Neural progenitor cell (in vitro differentiated cells): ENCODE results near the gene RIPK4. TPM values are rescaled to one million over a fixed set of nuclear protein-coding genes. Genes with fewer than 3 reads are reported as not detected.

ENCODE experiments used
- DNase-seq: peaks from one replicate; pipeline ENCODE4 v3.0.0-alpha.2; 2016; ENCODE audit warnings: low spot score
- H2AFZ ChIP-seq: fragments of 200-600 bp; sonication (generic); replicated peaks from 2 replicates; pipeline ENCODE4 v1.6.1; 2016; ENCODE audit warnings: antibody characterized with exemption
- H3F3A ChIP-seq: fragments of 200-600 bp; sonication (generic); 2 replicates; pipeline ENCODE4 v1.6.1; 2016; ENCODE audit warnings: antibody characterized with exemption, low read depth
- H3K27ac ChIP-seq: fragments of 200-600 bp; sonication (generic); 2 replicates; pipeline ENCODE4 v1.5.1; 2016; ENCODE audit warnings: mild to moderate bottlenecking
- H3K27me3 ChIP-seq: fragments of 200-600 bp; sonication (generic); 2 replicates; pipeline ENCODE4 v1.6.1; 2016; ENCODE audit warnings: mild to moderate bottlenecking, moderate library complexity
- H3K36me3 ChIP-seq: fragments of 200-600 bp; sonication (generic); 2 replicates; pipeline ENCODE4 v1.5.1; 2016
- H3K4me1 ChIP-seq: fragments of 200-600 bp; sonication (generic); 2 replicates; pipeline ENCODE4 v1.6.1; 2016; ENCODE audit warnings: mixed run types
- H3K4me2 ChIP-seq: fragments of 200-600 bp; sonication (generic); 2 replicates; pipeline ENCODE4 v1.6.1; 2016
- H3K4me3 ChIP-seq: fragments of 200-600 bp; sonication (generic); 2 replicates; pipeline ENCODE4 v1.5.1; 2016
- H3K79me2 ChIP-seq: fragments of 200-600 bp; sonication (generic); 2 replicates; pipeline ENCODE4 v1.6.1; 2016; ENCODE audit warnings: low read depth
- H3K9ac ChIP-seq: fragments of 200-600 bp; sonication (generic); 2 replicates; pipeline ENCODE4 v1.6.1; 2016
- H3K9me3 ChIP-seq: fragments of 200-600 bp; sonication (generic); 2 replicates; pipeline ENCODE4 v1.5.1; 2016; ENCODE audit warnings: low read depth
- H4K20me1 ChIP-seq: fragments of 200-600 bp; sonication (generic); 2 replicates; pipeline ENCODE4 v1.6.1; 2016; ENCODE audit warnings: low read depth
- H3K27ac Mint-ChIP-seq: 3 replicates; pipeline ENCODE4 v1.8.0; 2021; ENCODE audit warnings: mixed read lengths
- H3K27me3 Mint-ChIP-seq: 2 replicates; pipeline ENCODE4 v1.8.0; 2022; ENCODE audit warnings: low read depth, mild to moderate bottlenecking, inconsistent platforms, moderate library complexity, mixed read lengths; ENCODE audit not compliant: insufficient read depth
- H3K36me3 Mint-ChIP-seq: 3 replicates; pipeline ENCODE4 v1.8.0; 2021; ENCODE audit warnings: mixed read lengths
- H3K4me1 Mint-ChIP-seq: 3 replicates; pipeline ENCODE4 v1.8.0; 2021; ENCODE audit warnings: mixed read lengths
- H3K4me3 Mint-ChIP-seq: 3 replicates; pipeline ENCODE4 v1.8.0; 2021; ENCODE audit warnings: mild to moderate bottlenecking, moderate library complexity, mixed read lengths
- H3K9me3 Mint-ChIP-seq: 3 replicates; pipeline ENCODE4 v1.8.0; 2020; ENCODE audit warnings: mixed read lengths
- EZH2 ChIP-seq: fragments of 200-600 bp; sonication (generic); IDR thresholded peaks from 2 replicates; pipeline ENCODE4 v1.6.1; 2017; ENCODE audit warnings: antibody characterized with exemption, mild to moderate bottlenecking, moderate library complexity
- EZH2phosphoT487 ChIP-seq: fragments of 200-600 bp; sonication (generic); IDR thresholded peaks from 2 replicates; pipeline ENCODE4 v1.6.1; 2017; ENCODE audit warnings: antibody characterized with exemption
- total RNA-seq: library from RNA; depleted of rRNA; stranded (reverse); fragments of >200 nt; gene quantifications from 2 replicates; pipeline ENCODE4 v1.2.3, GENCODE V29; 2015; ENCODE audit warnings: low replicate concordance
- TF ChIP-seq, protein P1 (sequence below): fragments of 200-600 bp; sonication (generic); IDR thresholded peaks from 2 replicates; pipeline ENCODE4 v1.5.1; 2017; ENCODE audit warnings: antibody characterized with exemption, mild to moderate bottlenecking

Gene RIPK4
- total RNA-seq, 1 donor from 2014 or later: 1.3 TPM

DNA sequence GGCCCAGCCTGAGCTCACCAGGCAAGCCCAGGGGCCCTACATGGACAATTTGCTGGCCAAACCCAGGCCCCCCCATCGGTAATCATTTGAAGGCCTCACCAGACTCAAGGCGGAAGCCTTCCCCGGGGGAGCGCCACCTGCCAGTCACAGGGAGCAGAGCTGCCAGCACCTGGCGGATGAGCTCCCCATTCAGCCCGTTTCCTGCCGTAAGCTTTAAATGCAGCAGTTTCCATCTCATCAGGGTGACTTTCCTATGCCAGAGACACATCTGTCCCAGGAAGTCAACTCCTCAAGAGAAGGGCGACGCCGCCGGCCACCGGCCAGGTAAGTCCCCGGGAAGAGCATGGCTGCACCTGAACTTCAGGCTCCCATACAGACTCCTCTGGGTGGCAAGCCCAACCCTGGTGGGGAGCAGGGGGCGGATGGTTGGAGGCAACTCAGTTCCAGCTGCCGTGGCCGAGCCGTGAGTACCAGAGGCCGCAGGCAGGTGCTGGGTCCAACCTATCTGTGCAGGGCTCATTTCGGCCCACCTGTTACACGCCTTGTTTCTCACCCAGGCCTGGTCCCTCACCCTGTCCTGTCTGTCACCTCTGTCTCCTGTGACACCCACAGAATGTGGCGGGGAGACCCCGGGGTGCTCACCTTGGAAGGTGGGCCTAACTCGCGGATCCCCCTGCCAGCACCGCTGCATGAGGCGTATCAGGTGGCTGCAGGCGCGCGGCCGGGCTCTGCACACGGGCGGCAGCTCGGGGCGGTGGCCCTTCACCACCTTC, 20.7 kb downstream of the RIPK4 start:
- no peaks in the 10 kb centered on the region for H3K79me2 ChIP-seq
- H3K27me3 Mint-ChIP-seq: peaks cover 19% of the 10 kb centered on the region
- H3K9ac ChIP-seq: no peak overlapping the region
- H3K27ac ChIP-seq: no peak overlapping the region
- H3K9me3 Mint-ChIP-seq: no peaks in the 10 kb centered on the region
- H3K27me3 ChIP-seq: no peaks in the 10 kb centered on the region
- no peak overlapping the region for H3K27ac Mint-ChIP-seq
- H3K4me1 ChIP-seq: peaks cover 26% of the 10 kb centered on the region
- H2AFZ ChIP-seq: no peak overlapping the region
- DNase-seq: peak; percentile 47
- no peak overlapping the region for H3K4me2 ChIP-seq
- TF ChIP-seq EZH2: no peak
- TF ChIP-seq, protein P1, sequence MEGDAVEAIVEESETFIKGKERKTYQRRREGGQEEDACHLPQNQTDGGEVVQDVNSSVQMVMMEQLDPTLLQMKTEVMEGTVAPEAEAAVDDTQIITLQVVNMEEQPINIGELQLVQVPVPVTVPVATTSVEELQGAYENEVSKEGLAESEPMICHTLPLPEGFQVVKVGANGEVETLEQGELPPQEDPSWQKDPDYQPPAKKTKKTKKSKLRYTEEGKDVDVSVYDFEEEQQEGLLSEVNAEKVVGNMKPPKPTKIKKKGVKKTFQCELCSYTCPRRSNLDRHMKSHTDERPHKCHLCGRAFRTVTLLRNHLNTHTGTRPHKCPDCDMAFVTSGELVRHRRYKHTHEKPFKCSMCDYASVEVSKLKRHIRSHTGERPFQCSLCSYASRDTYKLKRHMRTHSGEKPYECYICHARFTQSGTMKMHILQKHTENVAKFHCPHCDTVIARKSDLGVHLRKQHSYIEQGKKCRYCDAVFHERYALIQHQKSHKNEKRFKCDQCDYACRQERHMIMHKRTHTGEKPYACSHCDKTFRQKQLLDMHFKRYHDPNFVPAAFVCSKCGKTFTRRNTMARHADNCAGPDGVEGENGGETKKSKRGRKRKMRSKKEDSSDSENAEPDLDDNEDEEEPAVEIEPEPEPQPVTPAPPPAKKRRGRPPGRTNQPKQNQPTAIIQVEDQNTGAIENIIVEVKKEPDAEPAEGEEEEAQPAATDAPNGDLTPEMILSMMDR: peak; percentile 27
- H4K20me1 ChIP-seq: peaks cover 17% of the 10 kb centered on the region
- H3K4me3 ChIP-seq: no peak overlapping the region
- peaks cover 47% of the 10 kb centered on the region for H3K4me1 Mint-ChIP-seq
- H3K9me3 ChIP-seq: no peaks in the 10 kb centered on the region
- no peak overlapping the region for H3K4me3 Mint-ChIP-seq
- H3K36me3 ChIP-seq: no peaks in the 10 kb centered on the region
- peaks cover 12% of the 10 kb centered on the region for H3F3A ChIP-seq
- H3K36me3 Mint-ChIP-seq: no peaks in the 10 kb centered on the region

DNA sequence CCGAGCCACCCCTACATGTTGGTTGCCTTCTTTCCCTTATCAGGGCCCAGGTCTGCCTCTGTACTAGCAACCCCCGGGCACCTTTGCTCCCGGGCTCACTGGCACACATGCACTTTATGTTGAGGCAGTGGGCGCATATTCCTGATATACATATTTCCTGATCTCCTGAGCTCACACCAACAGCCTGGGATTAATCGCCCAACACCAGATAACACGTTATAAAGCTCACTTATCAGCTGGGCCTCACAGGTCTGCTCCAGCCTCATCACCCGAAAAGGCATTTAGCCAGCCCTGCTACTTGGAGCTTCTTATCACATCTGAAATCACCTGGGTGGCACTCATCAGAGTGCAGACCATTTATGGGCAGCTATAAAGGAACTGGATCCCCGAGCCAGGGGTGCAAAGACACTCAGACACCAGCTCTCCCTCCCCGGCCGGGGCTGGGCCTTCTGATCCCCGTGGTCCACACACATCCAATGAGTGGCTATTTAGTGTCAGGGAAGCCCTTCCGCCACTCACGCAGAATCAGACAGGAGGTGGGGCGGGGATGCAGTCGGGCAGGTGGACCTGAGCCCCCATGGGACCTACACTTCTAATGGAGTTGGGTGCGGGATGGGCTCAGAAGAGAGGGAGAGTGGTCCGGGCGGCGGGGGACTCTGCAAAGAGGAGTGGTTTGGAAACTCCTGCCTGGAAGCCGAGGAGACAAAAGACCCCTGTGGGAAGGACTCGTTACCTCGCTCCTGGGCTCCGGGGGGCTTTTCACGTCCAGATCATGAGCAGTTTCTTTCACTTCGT, 21.6 kb downstream of the RIPK4 start:
- H3F3A ChIP-seq: peaks cover 8% of the 10 kb centered on the region
- H3K9ac ChIP-seq: no peak overlapping the region
- H3K4me2 ChIP-seq: no peak overlapping the region
- peaks cover 17% of the 10 kb centered on the region for H3K4me1 ChIP-seq
- H3K4me3 Mint-ChIP-seq: no peak overlapping the region
- H3K4me3 ChIP-seq: no peak overlapping the region
- no peaks in the 10 kb centered on the region for H3K9me3 ChIP-seq
- no peaks in the 10 kb centered on the region for H3K36me3 ChIP-seq
- TF ChIP-seq EZH2phosphoT487: no peak
- TF ChIP-seq, protein P1: no peak
- no peak for TF ChIP-seq EZH2
- H3K27me3 Mint-ChIP-seq: peaks cover 17% of the 10 kb centered on the region
- H3K36me3 Mint-ChIP-seq: no peaks in the 10 kb centered on the region
- no peak for DNase-seq
- H3K27me3 ChIP-seq: no peaks in the 10 kb centered on the region
- peak overlapping the region; percentile 7 for H3K27ac Mint-ChIP-seq
- H3K27ac ChIP-seq: no peak overlapping the region
- H3K9me3 Mint-ChIP-seq: peaks cover 3% of the 10 kb centered on the region
- H3K79me2 ChIP-seq: no peaks in the 10 kb centered on the region
- peaks cover 39% of the 10 kb centered on the region for H3K4me1 Mint-ChIP-seq
- no peak overlapping the region for H2AFZ ChIP-seq
- H4K20me1 ChIP-seq: peaks cover 7% of the 10 kb centered on the region

DNA sequence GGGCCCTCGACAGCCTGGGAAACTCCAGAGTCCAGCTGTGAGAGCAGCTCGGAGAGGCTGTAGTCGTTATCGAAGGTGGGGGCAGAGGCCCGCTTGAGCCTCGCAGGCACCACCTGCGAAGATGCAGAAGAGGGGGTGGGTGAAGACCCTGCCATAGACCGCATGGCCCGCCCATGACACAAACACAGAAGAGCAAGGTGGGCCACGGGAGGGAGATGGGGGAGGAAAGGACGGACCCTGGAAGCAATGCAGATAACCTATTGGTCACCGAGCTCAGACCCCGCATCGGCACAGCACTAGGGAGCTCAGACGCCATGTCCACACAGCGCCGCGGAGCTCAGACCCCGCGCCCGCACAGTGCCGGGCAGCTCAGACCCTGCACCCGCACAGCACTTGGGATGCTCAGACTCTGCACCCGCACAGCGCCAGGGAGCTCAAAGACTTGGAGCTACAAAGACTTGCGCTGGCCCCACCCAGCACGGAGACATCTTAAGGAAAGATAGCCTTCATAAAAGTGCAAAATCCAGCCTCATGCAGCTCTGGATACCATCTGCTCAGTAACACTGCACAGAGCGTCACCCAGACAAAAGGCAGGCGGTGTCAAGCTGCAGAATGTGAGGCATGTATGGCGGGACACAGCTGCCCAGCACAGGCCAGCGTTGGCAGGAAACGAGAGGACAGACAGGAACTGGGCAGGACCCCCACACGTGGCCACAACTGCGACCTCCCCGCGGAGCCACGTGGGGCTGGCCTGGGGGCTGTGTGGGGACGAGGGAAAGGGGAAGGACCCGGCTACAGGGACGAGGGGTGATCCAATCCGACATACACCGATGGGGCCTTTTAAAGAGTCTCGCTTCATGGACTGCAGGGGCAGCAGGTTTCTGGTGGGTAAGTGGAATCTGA, 22.6 kb downstream of the RIPK4 start:
- H3F3A ChIP-seq: no peaks in the 10 kb centered on the region
- peaks cover 17% of the 10 kb centered on the region for H3K27me3 Mint-ChIP-seq

More for the DNA sequence above, 22.6 kb downstream of the RIPK4 start:
- TF ChIP-seq EZH2phosphoT487 (no peak), EZH2 (no peak)
- TF ChIP-seq, protein P1: no peak
- Histone ChIP-seq H3K27ac (no peak overlapping the region), H3K4me1 (peaks cover 10% of the 10 kb centered on the region), H3K36me3 (no peaks in the 10 kb centered on the region), H3K9me3 (no peaks in the 10 kb centered on the region), H3K4me3 (no peak overlapping the region), H3K27me3 (no peaks in the 10 kb centered on the region), H3K9ac (no peak overlapping the region), H3K79me2 (no peaks in the 10 kb centered on the region), H3K4me2 (no peak overlapping the region), H4K20me1 (peaks cover 1% of the 10 kb centered on the region), H2AFZ (no peak overlapping the region)
- Mint-ChIP-seq H3K27ac (no peak overlapping the region), H3K36me3 (no peaks in the 10 kb centered on the region), H3K9me3 (peaks cover 3% of the 10 kb centered on the region), H3K4me3 (no peak overlapping the region), H3K4me1 (peaks cover 29% of the 10 kb centered on the region)
- DNase-seq: no peak
